ENCODE measurements around the gene OMP.

Gene OMP

GRCh38 chr11:77138106-77138649 lies 35.5 kb downstream of the OMP start:
- Histone ChIP-seq H2BK120ac (ENCODE audit: low read depth, low read length) (no peak overlapping the region), H3K23ac (ENCODE audit: low read length in 2 of 2) (no peak overlapping the region), H3K9ac (ENCODE audit: low read length) (no peak overlapping the region), H2AK5ac (ENCODE audit: low read length, severe bottlenecking) (no peak overlapping the region), H3K18ac (ENCODE audit: low read depth in 1 of 2, low read length in 2 of 2) (no peak overlapping the region), H2BK12ac (ENCODE audit: low read length in 2 of 2) (no peak overlapping the region), H3K4ac (ENCODE audit: low read depth in 1 of 2, low read length in 2 of 2) (no peak overlapping the region), H2BK5ac (ENCODE audit: low read depth, low read length, poor library complexity, severe bottlenecking) (no peak overlapping the region), H3K14ac (ENCODE audit: low read length in 2 of 2) (no peak overlapping the region), H3K36me3 (ENCODE audit: control insufficient read depth in 1 of 2, insufficient read depth in 2 of 2, low read depth in 1 of 2, low read length in 2 of 2) (no peaks in the 10 kb centered on the region), H2BK15ac (ENCODE audit: low read depth, poor library complexity, severe bottlenecking) (no peak overlapping the region), H3K27me3 (ENCODE audit: control insufficient read depth in 1 of 2, insufficient read depth in 1 of 2, low read length in 2 of 2) (peaks cover 0 to 3% of the 10 kb centered on the region in 2 experiments), H4K91ac (ENCODE audit: low read length) (no peak overlapping the region), H3K4me3 (ENCODE audit: insufficient read depth in 1 of 2, low read depth in 1 of 2, low read length in 2 of 2) (no peak overlapping the region), H2AFZ (ENCODE audit: low read depth, low read length) (no peak overlapping the region), H3K4me2 (ENCODE audit: low read length, poor library complexity, severe bottlenecking) (no peak overlapping the region), H3K79me1 (replicated peaks; ENCODE audit: low read length, poor library complexity, severe bottlenecking) (no peaks in the 10 kb centered on the region), H3K27ac (ENCODE audit: low read length, poor library complexity, severe bottlenecking) (no peak overlapping the region), H4K8ac (ENCODE audit: low read length) (no peak overlapping the region), H3K9me3 (ENCODE audit: control insufficient read depth, low read length) (no peaks in the 10 kb centered on the region), H3K4me1 (ENCODE audit: control insufficient read depth, insufficient read depth, low read depth, low read length) (peaks cover 6% of the 10 kb centered on the region)
- 93% methylated on average over 50 of the region's 55 CpGs for WGBS
- no peak for DNase-seq

GRCh38 chr11:77139201-77139600 lies 36.6 kb downstream of the OMP start:
- Histone ChIP-seq H3K14ac (ENCODE audit: low read length in 2 of 2) (no peak overlapping the region), H3K4ac (ENCODE audit: low read depth in 1 of 2, low read length in 2 of 2) (no peak overlapping the region), H4K8ac (ENCODE audit: low read length) (no peak overlapping the region), H2AK5ac (ENCODE audit: low read length, severe bottlenecking) (no peak overlapping the region), H3K36me3 (ENCODE audit: control insufficient read depth in 1 of 2, insufficient read depth in 2 of 2, low read depth in 1 of 2, low read length in 2 of 2) (no peaks in the 10 kb centered on the region), H3K9ac (ENCODE audit: low read length) (no peak overlapping the region), H2AFZ (ENCODE audit: low read depth, low read length) (no peak overlapping the region), H3K79me1 (replicated peaks; ENCODE audit: low read length, poor library complexity, severe bottlenecking) (no peaks in the 10 kb centered on the region), H3K27ac (ENCODE audit: low read length, poor library complexity, severe bottlenecking) (no peak overlapping the region), H3K23ac (ENCODE audit: low read length in 2 of 2) (no peak overlapping the region), H3K4me3 (ENCODE audit: insufficient read depth in 1 of 2, low read depth in 1 of 2, low read length in 2 of 2) (no peak overlapping the region), H2BK12ac (ENCODE audit: low read length in 2 of 2) (no peak overlapping the region), H3K4me2 (ENCODE audit: low read length, poor library complexity, severe bottlenecking) (no peak overlapping the region), H3K18ac (ENCODE audit: low read depth in 1 of 2, low read length in 2 of 2) (no peak overlapping the region), H2BK5ac (ENCODE audit: low read depth, low read length, poor library complexity, severe bottlenecking) (no peak overlapping the region), H4K91ac (ENCODE audit: low read length) (no peak overlapping the region), H2BK120ac (ENCODE audit: low read depth, low read length) (no peak overlapping the region), H3K4me1 (ENCODE audit: control insufficient read depth, insufficient read depth, low read depth, low read length) (peaks cover 6% of the 10 kb centered on the region), H3K27me3 (ENCODE audit: control insufficient read depth in 1 of 2, insufficient read depth in 1 of 2, low read length in 2 of 2) (peaks cover 0 to 3% of the 10 kb centered on the region in 2 experiments), H2BK15ac (ENCODE audit: low read depth, poor library complexity, severe bottlenecking) (no peak overlapping the region), H3K9me3 (ENCODE audit: control insufficient read depth, low read length) (no peaks in the 10 kb centered on the region)
- DNase-seq, result no peak
- 97% methylated on average over 8 of the region's 8 CpGs for WGBS

DNA sequence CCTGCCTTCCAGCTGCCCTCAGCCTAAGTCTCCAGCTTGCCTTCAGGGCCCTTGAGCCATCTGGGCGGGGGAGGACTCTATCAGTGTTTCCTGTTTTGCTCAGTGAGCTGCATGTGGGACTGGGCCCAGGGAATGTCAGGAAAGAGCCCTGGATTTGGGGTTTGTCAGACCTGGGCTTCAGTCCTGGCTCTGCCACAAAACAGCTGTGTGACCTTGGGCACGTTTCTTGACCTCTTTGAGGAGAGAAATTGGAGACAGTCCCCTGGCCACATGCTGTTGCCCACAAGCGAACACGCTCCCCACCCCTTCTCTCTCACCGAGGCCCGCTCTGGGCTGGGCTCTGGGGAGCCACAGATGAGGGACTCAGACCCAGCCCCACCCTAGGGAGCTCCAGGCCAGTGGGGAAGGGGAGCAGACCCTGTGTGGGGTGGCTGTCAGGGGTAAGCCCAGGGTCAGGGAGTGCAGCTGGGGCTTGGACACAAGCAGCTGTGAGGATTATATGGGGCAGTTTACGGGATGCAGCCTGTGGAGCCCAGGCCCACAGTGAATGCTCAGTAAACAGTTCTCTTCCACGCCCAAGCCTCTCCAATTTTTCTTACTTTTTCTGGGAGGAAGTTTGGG lies 37.7 kb downstream of the OMP start:
- DNase-seq, result no peak
- Histone ChIP-seq H3K4me2 (ENCODE audit: low read length, poor library complexity, severe bottlenecking) (no peak overlapping the region), H3K9ac (ENCODE audit: low read length) (peak overlapping the region; percentile 3), H2BK5ac (ENCODE audit: low read depth, low read length, poor library complexity, severe bottlenecking) (no peak overlapping the region), H3K79me1 (replicated peaks; ENCODE audit: low read length, poor library complexity, severe bottlenecking) (no peaks in the 10 kb centered on the region), H3K18ac (ENCODE audit: low read depth in 1 of 2, low read length in 2 of 2) (peak overlapping the region; percentile 26 to 42), H3K14ac (ENCODE audit: low read length in 2 of 2) (no peak overlapping the region), H2AFZ (ENCODE audit: low read depth, low read length) (peak overlapping the region; percentile 29), H3K27ac (ENCODE audit: low read length, poor library complexity, severe bottlenecking) (no peak overlapping the region), H2BK15ac (ENCODE audit: low read depth, poor library complexity, severe bottlenecking) (no peak overlapping the region), H3K9me3 (ENCODE audit: control insufficient read depth, low read length) (no peaks in the 10 kb centered on the region), H4K91ac (ENCODE audit: low read length) (peak overlapping the region; percentile 43), H2BK12ac (ENCODE audit: low read length in 2 of 2) (peak overlapping the region in 1 of 2 experiments; percentile 73), H3K4me3 (ENCODE audit: insufficient read depth in 1 of 2, low read depth in 1 of 2, low read length in 2 of 2) (no peak overlapping the region), H3K27me3 (ENCODE audit: control insufficient read depth in 1 of 2, insufficient read depth in 1 of 2, low read length in 2 of 2) (peaks cover 0 to 3% of the 10 kb centered on the region in 2 experiments), H3K36me3 (ENCODE audit: control insufficient read depth in 1 of 2, insufficient read depth in 2 of 2, low read depth in 1 of 2, low read length in 2 of 2) (no peaks in the 10 kb centered on the region), H3K23ac (ENCODE audit: low read length in 2 of 2) (peak overlapping the region in 1 of 2 experiments; percentile 76), H2AK5ac (ENCODE audit: low read length, severe bottlenecking) (no peak overlapping the region), H3K4ac (ENCODE audit: low read depth in 1 of 2, low read length in 2 of 2) (no peak overlapping the region), H3K4me1 (ENCODE audit: control insufficient read depth, insufficient read depth, low read depth, low read length) (peaks cover 6% of the 10 kb centered on the region), H4K8ac (ENCODE audit: low read length) (peak overlapping the region; percentile 16), H2BK120ac (ENCODE audit: low read depth, low read length) (no peak overlapping the region)
- WGBS, result 38% methylated on average over 4 of the region's 8 CpGs

DNA sequence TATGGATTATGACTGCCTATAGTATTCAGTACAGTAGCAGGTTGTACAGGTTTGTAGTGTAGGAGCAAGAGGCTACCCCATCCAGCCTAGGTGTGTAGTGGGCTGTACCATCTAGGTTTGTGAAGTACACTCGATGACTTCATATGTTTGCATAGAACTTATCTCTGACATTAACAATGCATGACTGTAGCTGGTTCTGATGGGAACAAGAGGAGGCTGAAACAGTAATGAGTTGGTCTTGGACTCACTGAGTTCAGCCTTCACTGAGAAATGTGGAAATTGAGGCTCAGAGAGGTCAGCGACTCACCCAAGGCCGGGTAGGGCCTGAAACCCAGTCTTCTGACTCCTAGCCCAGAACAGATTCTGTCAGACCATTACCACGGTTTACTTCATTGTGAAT lies 38.4 kb downstream of the OMP start:
- H4K91ac ChIP-seq (ENCODE audit: low read length), result no peak overlapping the region
- H2BK15ac ChIP-seq (ENCODE audit: low read depth, poor library complexity, severe bottlenecking), result no peak overlapping the region
- H2BK120ac ChIP-seq (ENCODE audit: low read depth, low read length), result no peak overlapping the region
- no peak overlapping the region for H3K27ac ChIP-seq (ENCODE audit: low read length, poor library complexity, severe bottlenecking)
- no peaks in the 10 kb centered on the region for H3K79me1 ChIP-seq (replicated peaks; ENCODE audit: low read length, poor library complexity, severe bottlenecking)
- no peak overlapping the region for H3K18ac ChIP-seq (ENCODE audit: low read depth in 1 of 2, low read length in 2 of 2)
- no peak overlapping the region for H2BK5ac ChIP-seq (ENCODE audit: low read depth, low read length, poor library complexity, severe bottlenecking)
- no peak overlapping the region for H3K4me3 ChIP-seq (ENCODE audit: insufficient read depth in 1 of 2, low read depth in 1 of 2, low read length in 2 of 2)
- H3K23ac ChIP-seq (ENCODE audit: low read length in 2 of 2), result no peak overlapping the region
- no peak overlapping the region for H3K14ac ChIP-seq (ENCODE audit: low read length in 2 of 2)
- H3K4me1 ChIP-seq (ENCODE audit: control insufficient read depth, insufficient read depth, low read depth, low read length), result peaks cover 6% of the 10 kb centered on the region
- H2BK12ac ChIP-seq (ENCODE audit: low read length in 2 of 2), result no peak overlapping the region
- no peak overlapping the region for H3K4me2 ChIP-seq (ENCODE audit: low read length, poor library complexity, severe bottlenecking)
- 82% methylated on average over 3 of the region's 4 CpGs for WGBS
- H3K36me3 ChIP-seq (ENCODE audit: control insufficient read depth in 1 of 2, insufficient read depth in 2 of 2, low read depth in 1 of 2, low read length in 2 of 2), result no peaks in the 10 kb centered on the region
- H3K9me3 ChIP-seq (ENCODE audit: control insufficient read depth, low read length), result no peaks in the 10 kb centered on the region
- H4K8ac ChIP-seq (ENCODE audit: low read length), result no peak overlapping the region
- peaks cover 0 to 8% of the 10 kb centered on the region in 2 experiments for H3K27me3 ChIP-seq (ENCODE audit: control insufficient read depth in 1 of 2, insufficient read depth in 1 of 2, low read length in 2 of 2)
- no peak overlapping the region for H3K4ac ChIP-seq (ENCODE audit: low read depth in 1 of 2, low read length in 2 of 2)
- H2AK5ac ChIP-seq (ENCODE audit: low read length, severe bottlenecking), result no peak overlapping the region
- peak; percentile 40 for DNase-seq
- H2AFZ ChIP-seq (ENCODE audit: low read depth, low read length), result no peak overlapping the region
- peak overlapping the region; percentile 3 for H3K9ac ChIP-seq (ENCODE audit: low read length)

Data from mesenchymal stem cell (in vitro differentiated cells and primary cell).